PC-9 (cell line): ENCODE data around the gene VAPA. TPM values are rescaled to one million over a fixed set of nuclear protein-coding genes. Genes with fewer than 3 reads are reported as not detected.

ENCODE experiments used
- BruUV-seq: library from RNA; stranded (reverse); fragments of 400-500 nt; replicated peaks from 2 replicates; lab custom pipeline; 2021; lab: Mats Ljungman, UMichigan
- CTCF ChIA-PET: fragments of 300-600 bp; sonication (Branson Sonifier 250); formaldehyde crosslinking; loops from one replicate; lab custom pipeline; 2022; ENCODE audit warnings: antibody characterized with exemption; lab: Charles Lee
- POLR2A ChIA-PET: fragments of 300-600 bp; sonication (Branson Sonifier 250); formaldehyde crosslinking; loops from one replicate; lab custom pipeline; 2022; ENCODE audit warnings: antibody characterized with exemption; ENCODE audit not compliant: unreplicated experiment; lab: Charles Lee
- DNase-seq, 2 experiments: peaks; one replicate each; pipeline versions ENCODE4 v3.0.0 to v3.0.0-alpha.2; 2015 to 2022; ENCODE audit warnings: mixed read lengths in 1 of 2
- H2AFZ ChIP-seq: fragments of 200-600 bp; sonication (generic); 2 replicates; pipeline ENCODE4 v1.8.1; 2017; ENCODE audit warnings: antibody characterized with exemption
- H3F3A ChIP-seq: fragments of 200-600 bp; sonication (generic); 2 replicates; pipeline ENCODE4 v1.8.1; 2017; ENCODE audit warnings: antibody characterized with exemption, mild to moderate bottlenecking, low read depth; ENCODE audit not compliant: insufficient read depth
- H3K27ac ChIP-seq: fragments of 200-600 bp; sonication (generic); 2 replicates; pipeline ENCODE4 v1.6.1; 2016; ENCODE audit warnings: mixed run types
- H3K27me3 ChIP-seq: fragments of 200-600 bp; sonication (generic); 2 replicates; pipeline ENCODE4 v1.6.1; 2016; ENCODE audit warnings: low read depth, mixed run types; ENCODE audit not compliant: insufficient read depth
- H3K36me3 ChIP-seq: fragments of 200-600 bp; sonication (generic); 2 replicates; pipeline ENCODE4 v1.6.1; 2016; ENCODE audit warnings: low read depth, mixed run types
- H3K4me1 ChIP-seq: fragments of 200-600 bp; sonication (generic); replicated peaks from 2 replicates; pipeline ENCODE4 v1.6.1; 2016; ENCODE audit warnings: mixed run types; ENCODE audit not compliant: insufficient read depth
- H3K4me2 ChIP-seq: fragments of 200-600 bp; sonication (generic); 2 replicates; pipeline ENCODE4 v1.6.1; 2017; ENCODE audit warnings: mixed run types
- H3K4me3 ChIP-seq: fragments of 200-600 bp; sonication (generic); 2 replicates; pipeline ENCODE4 v1.6.1; 2016; ENCODE audit warnings: mixed run types
- H3K79me2 ChIP-seq: fragments of 200-600 bp; sonication (generic); 2 replicates; pipeline ENCODE4 v1.6.1; 2017; ENCODE audit warnings: low read depth, mixed run types
- H3K9me2 ChIP-seq: fragments of 200-600 bp; sonication (generic); 2 replicates; pipeline ENCODE4 v1.8.1; 2017; ENCODE audit warnings: mild to moderate bottlenecking; ENCODE audit not compliant: insufficient read depth
- H3K9me3 ChIP-seq: fragments of 200-600 bp; sonication (generic); 2 replicates; pipeline ENCODE4 v1.8.1; 2016; ENCODE audit warnings: low read depth; ENCODE audit not compliant: insufficient read depth
- H4K20me1 ChIP-seq: fragments of 200-600 bp; sonication (generic); 2 replicates; pipeline ENCODE4 v1.8.1; 2017; ENCODE audit not compliant: insufficient read depth
- EZH2 ChIP-seq: fragments of 200-600 bp; sonication (generic); IDR thresholded peaks from 2 replicates; pipeline ENCODE4 v1.8.0; 2017; ENCODE audit warnings: antibody characterized with exemption, low read depth
- intact Hi-C: fragments of 100-400 bp; cut with micrococcal nuclease; formaldehyde crosslinking; loops from one replicate; pipeline ENCODE4 v1.10.0; 2022; ENCODE audit not compliant: unreplicated experiment
- total RNA-seq: library from RNA; stranded (reverse); gene quantifications from 2 replicates; pipeline ENCODE4 v1.2.3, GENCODE V29; 2021
- TF ChIP-seq, protein P1 (sequence below): fragments of 200-600 bp; sonication (generic); conservative IDR thresholded peaks from 2 replicates; pipeline ENCODE4 v1.6.1; 2017; ENCODE audit warnings: mixed run types, antibody characterized with exemption, mild to moderate bottlenecking, moderate library complexity

Gene VAPA
- total RNA-seq, 1 experiment from 2014 or later, result 340 TPM

- H3K9me2 ChIP-seq, result no peaks in the 10 kb centered on the region; the same call in 1 of the 2 replicates
- H3K4me2 ChIP-seq, result no peak overlapping the region
- H3K27ac ChIP-seq, result peak overlapping the region; percentile 39; the same call in 1 of the 2 replicates
- H3K9me3 ChIP-seq, result no peaks in the 10 kb centered on the region
- H3F3A ChIP-seq, result peaks cover 73% of the 10 kb centered on the region
- peaks cover 26% of the 10 kb centered on the region; the same call in 1 of the 2 replicates for H4K20me1 ChIP-seq
- H3K79me2 ChIP-seq, result peaks cover 72% of the 10 kb centered on the region
- BruUV-seq, result no TSS peak
- intact Hi-C loops, result loop anchor here (5.0 kb wide), 4 partner anchors 101 to 376 kb away; partner anchors contain the start of gene RAB31
- no peak overlapping the region for H2AFZ ChIP-seq
- DNase-seq, result peak in 1 of 2 experiments; percentile 55
- H3K4me3 ChIP-seq, result no peak overlapping the region
- H3K27me3 ChIP-seq, result no peaks in the 10 kb centered on the region
- ChIA-PET POLR2A (no interaction called here), CTCF (no interaction called here)
- TF ChIP-seq, protein P1, sequence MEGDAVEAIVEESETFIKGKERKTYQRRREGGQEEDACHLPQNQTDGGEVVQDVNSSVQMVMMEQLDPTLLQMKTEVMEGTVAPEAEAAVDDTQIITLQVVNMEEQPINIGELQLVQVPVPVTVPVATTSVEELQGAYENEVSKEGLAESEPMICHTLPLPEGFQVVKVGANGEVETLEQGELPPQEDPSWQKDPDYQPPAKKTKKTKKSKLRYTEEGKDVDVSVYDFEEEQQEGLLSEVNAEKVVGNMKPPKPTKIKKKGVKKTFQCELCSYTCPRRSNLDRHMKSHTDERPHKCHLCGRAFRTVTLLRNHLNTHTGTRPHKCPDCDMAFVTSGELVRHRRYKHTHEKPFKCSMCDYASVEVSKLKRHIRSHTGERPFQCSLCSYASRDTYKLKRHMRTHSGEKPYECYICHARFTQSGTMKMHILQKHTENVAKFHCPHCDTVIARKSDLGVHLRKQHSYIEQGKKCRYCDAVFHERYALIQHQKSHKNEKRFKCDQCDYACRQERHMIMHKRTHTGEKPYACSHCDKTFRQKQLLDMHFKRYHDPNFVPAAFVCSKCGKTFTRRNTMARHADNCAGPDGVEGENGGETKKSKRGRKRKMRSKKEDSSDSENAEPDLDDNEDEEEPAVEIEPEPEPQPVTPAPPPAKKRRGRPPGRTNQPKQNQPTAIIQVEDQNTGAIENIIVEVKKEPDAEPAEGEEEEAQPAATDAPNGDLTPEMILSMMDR, result no peak
- no peak for TF ChIP-seq EZH2
- H3K36me3 ChIP-seq, result peaks cover 64% of the 10 kb centered on the region
- H3K4me1 ChIP-seq, result no peaks in the 10 kb centered on the region; the same call in 1 of the 2 replicates
Observed at GRCh38 chr18:9952633-9953416, 39.0 kb downstream of the VAPA start.

GRCh38 chr18:9958861-9959399 is 45.1 kb downstream of the VAPA start:
- TF ChIP-seq EZH2, result no peak
- TF ChIP-seq, protein P1, result no peak
- Histone ChIP-seq H3K79me2 (peaks cover 21% of the 10 kb centered on the region), H3F3A (peaks cover 69% of the 10 kb centered on the region), H3K4me1 (no peaks in the 10 kb centered on the region), H3K4me2 (no peak overlapping the region), H3K4me3 (no peak overlapping the region), H3K9me2 (no peaks in the 10 kb centered on the region; the same call in 1 of the 2 replicates), H3K36me3 (peaks cover 33% of the 10 kb centered on the region), H3K9me3 (no peaks in the 10 kb centered on the region), H3K27me3 (no peaks in the 10 kb centered on the region), H4K20me1 (0 out of 2 replicates have a peak, but pooled peaks cover 14% of the 10 kb centered on the region), H3K27ac (no peak overlapping the region), H2AFZ (no peak overlapping the region)
- POLR2A ChIA-PET, result no interaction called here
- no TSS peak for BruUV-seq
- no peak for DNase-seq
- intact Hi-C loops, result no loop called here
- CTCF ChIA-PET, result no interaction called here

- H3K4me3 ChIP-seq, result no peak overlapping the region
- BruUV-seq, result no TSS peak
- H3K9me3 ChIP-seq, result no peaks in the 10 kb centered on the region
- H3K36me3 ChIP-seq, result peaks cover 26% of the 10 kb centered on the region
- CTCF ChIA-PET, result no interaction called here
- H3K4me2 ChIP-seq, result no peak overlapping the region
- DNase-seq, result no peak
- intact Hi-C loops, result no loop called here
- peaks cover 15% of the 10 kb centered on the region for H3K79me2 ChIP-seq
- H2AFZ ChIP-seq, result no peak overlapping the region
- peaks cover 62% of the 10 kb centered on the region for H3F3A ChIP-seq
- 0 out of 2 replicates have a peak, but pooled peaks cover 14% of the 10 kb centered on the region for H4K20me1 ChIP-seq
- H3K4me1 ChIP-seq, result no peaks in the 10 kb centered on the region
- no peaks in the 10 kb centered on the region; the same call in 1 of the 2 replicates for H3K9me2 ChIP-seq
- H3K27me3 ChIP-seq, result no peaks in the 10 kb centered on the region
- POLR2A ChIA-PET, result interaction anchor here (0.5 kb wide), 1 partner anchor 565 kb away, joined by 3 read pairs; no protein-coding TSS in a partner anchor
- TF ChIP-seq, protein P1, result no peak
- no peak overlapping the region for H3K27ac ChIP-seq
Observed at GRCh38 chr18:9959564-9959963, 45.7 kb downstream of the VAPA start.
